GM18951 (cell line): ENCODE measurements around the gene FMNL1.
"Not testable (repeated sequence)": the region's sequence is repeated elsewhere in the genome, so short reads cannot be mapped to it uniquely, and the experiment has no call there.

ENCODE experiments used
- POLR2A ChIP-seq: IDR thresholded peaks from 4 replicates; pipeline ENCODE4 v1.6.1; 2011; ENCODE audit warnings: mild to moderate bottlenecking; ENCODE audit not compliant: insufficient read length, insufficient read depth; ENCODE audit errors: extremely low read depth
- in situ Hi-C: fragments of 300-500 bp; cut with MboI; formaldehyde crosslinking; loops from one replicate; pipeline ENCODE4 v1.12.0; 2022; ENCODE audit warnings: low sequenced_read_pairs, mixed read lengths, inconsistent platforms; ENCODE audit not compliant: unreplicated experiment

FMNL1 gene

DNA sequence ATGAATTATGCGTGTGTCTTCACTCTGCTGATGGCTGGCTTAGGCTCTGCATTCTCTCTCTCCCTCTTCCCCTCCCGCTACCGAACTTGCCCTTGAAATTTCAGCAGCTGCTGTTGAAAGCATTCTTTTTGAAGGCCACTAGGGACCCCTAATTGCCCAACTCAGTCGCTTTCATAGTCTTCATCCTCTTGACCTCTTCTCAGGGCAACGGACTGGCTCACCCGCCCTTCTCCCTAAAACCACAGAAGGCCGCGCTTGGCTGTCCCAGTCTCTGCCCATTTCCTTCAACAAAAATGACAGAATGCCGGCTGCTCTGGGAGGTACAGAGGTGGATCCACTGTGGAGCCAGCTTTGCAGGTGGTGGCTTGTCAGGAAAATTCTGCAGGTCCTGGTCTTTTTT is 21.0 kb upstream of the FMNL1 start:
- in situ Hi-C loops = no loop called here
- no peak for TF ChIP-seq POLR2A

DNA sequence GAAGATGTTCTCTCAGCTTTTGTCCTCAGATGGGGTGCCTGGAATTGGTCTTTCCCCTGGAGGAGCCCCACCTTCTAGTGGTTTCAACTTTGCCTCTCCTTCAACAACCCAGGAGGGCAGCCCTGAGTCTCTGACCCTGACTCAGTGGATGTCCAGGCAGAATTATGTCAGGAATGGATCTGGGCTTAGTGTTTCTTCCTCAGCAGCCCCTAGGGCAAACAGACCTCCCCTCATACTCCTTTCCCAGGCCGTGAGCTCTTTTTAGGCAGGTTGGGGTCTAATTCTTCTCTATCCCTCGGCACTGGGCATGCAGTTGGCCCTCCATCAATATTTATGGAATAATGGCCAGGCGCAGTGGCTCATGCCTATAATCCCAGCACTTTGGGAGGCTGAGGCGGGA is 20.2 kb upstream of the FMNL1 start:
- no peak for TF ChIP-seq POLR2A
- in situ Hi-C loops = no loop called here

DNA sequence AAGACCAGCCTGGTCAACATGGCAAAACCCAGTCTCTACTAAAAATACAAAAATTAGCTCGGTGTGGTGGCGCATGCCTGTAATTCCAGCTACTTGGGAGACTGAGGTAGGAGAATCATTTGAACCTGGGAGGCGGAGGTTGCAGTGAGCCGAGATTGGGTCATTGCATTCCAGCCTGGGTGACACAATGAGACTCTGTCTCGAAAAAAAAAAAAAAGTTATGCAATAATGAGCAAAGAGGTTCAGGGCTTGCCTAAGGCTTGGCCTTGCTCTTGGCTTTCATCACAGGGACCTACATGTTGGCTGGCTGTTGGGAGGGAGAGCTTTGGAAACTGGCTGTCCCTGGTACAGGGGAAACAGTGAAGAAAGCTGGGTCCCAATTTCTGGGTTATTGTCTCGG is 19.8 kb upstream of the FMNL1 start:
- in situ Hi-C loops = not testable (repeated sequence)

DNA sequence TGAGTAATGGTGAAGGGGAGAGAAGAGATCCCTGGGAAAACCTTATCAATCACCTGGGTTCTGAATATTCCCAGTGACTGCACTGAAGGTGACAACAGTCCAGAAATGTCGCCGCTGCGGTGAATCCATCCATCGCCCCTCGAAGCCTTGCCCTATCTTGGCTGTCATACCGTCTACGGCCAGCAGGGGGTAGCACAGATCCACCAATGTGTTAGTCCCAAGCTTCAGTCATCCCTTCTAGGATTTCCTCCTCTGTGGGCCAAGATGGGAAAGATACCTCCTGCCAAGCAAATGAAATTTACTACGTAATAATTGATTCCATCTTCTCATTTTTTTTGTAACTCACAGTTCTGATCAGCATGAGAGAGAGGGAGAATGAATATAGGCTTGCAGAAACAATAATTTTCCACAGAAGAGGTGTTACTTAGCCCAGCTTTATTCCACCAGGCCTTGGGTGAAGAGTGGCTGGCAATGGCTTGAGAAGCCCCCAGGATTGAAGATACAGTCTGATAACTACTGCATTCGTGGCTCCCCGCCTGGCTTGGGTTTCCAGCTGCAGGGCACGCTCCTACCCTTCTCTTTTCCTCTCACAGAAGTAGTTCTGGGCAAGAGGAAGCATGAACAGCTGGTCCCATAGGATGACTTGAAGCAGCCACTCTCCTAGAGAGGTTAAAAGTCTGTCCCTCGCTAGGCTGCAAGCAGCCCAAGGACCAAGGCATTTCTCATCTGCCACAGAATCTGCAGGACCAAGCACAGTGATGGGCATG is 2.6 kb upstream of the FMNL1 start:
- in situ Hi-C loops = loop anchor here (5.0 kb wide), 1 partner anchor 168 kb away; no protein-coding TSS in a partner anchor
- no peak for TF ChIP-seq POLR2A

DNA sequence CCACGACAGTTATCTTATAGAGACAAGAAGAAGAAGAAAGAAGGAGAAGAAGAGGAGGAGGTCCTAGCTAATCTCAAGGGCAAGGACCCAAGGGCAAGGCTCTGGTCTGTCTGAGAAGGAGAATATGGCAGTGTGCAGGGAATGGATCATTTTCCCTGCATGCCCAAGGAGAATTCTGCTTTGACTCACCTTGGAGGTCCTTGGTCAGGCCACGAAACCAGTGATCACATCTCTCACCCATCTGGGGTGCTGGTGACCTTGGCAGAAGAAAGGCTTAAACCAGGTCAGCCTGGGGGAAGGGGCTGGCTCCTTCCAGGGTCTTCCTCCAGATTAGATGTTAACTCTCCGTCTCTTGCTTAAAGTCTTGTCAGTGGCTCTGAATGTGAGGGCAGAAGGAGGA is 1.6 kb upstream of the FMNL1 start:
- no peak for TF ChIP-seq POLR2A
- in situ Hi-C loops = no loop called here

DNA sequence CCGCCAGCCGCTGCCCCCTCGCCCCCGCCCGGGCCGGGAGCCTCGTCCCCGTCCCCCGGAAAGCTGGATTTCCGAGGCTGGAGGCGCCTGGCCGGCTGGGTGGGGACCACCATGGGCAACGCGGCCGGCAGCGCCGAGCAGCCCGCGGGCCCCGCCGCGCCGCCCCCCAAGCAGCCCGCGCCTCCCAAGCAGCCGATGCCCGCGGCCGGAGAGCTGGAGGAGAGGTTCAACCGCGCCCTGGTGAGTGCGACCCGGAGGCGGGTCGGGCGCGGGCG is 266 bp downstream of the FMNL1 start:
- no peak for TF ChIP-seq POLR2A
- in situ Hi-C loops = no loop called here

DNA sequence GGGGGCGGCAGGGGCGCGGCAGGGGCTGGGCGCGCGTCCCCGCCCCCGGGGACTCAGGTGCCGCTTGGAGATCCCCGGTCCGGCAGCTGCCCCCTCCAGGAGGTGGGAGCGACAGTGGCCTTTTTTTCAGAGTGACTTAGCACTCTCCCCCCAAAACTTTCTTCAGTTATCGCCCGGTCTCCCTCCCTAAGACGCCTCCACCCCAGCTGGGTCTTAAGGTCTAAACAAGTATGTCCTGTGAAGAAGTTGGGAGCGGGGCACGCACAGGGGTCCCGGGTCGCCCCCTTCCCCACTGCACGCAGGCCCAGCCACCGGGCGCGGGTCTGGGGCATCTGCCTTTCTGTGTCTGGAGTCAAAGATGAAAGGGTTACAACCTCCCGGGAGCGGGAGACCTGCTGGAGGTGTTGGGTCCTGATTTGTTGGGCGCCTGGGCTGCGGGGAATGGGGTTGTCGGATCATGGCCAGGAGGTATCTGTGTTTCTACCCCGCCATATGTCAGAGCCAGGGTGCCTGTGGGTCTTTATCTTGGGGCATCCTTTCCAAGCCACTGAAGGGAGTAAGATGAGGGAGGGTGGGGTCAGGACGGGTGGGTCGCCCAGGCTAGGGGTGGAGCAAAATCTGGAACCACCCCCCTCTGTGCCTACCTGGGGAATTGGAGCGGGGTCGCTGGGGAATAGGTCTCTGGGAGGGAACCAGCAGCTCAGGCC is 757 bp downstream of the FMNL1 start:
- in situ Hi-C loops = no loop called here
- TF ChIP-seq POLR2A = peak; percentile 53

DNA sequence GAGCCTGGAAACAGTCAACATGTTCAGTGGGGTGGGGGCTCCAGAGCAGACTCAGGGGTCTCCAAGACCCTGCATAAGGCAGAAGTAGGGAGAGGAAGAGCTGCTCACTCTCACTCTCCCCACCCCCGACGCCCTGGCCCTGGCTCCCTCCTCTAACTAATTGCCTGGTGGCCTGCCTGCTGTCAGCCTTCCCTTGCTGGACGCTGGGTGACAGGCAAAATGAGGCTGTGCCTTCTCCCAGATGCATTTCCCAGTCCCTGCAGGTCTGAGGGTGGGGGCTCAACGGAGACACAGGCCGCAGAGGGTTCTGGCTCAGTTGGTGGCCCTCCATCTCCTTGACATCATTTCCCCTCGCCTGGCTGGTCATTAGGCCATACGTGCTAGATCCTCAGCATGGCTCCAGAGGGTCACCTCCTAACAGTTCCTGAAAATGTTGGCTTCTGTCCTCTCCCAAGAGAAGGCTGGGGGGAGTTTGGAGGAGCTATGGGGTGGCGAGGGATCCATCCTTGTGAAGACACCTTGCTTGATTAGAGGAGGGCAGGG is 1.4 kb downstream of the FMNL1 start:
- peak; percentile 16 for TF ChIP-seq POLR2A
- in situ Hi-C loops = no loop called here

DNA sequence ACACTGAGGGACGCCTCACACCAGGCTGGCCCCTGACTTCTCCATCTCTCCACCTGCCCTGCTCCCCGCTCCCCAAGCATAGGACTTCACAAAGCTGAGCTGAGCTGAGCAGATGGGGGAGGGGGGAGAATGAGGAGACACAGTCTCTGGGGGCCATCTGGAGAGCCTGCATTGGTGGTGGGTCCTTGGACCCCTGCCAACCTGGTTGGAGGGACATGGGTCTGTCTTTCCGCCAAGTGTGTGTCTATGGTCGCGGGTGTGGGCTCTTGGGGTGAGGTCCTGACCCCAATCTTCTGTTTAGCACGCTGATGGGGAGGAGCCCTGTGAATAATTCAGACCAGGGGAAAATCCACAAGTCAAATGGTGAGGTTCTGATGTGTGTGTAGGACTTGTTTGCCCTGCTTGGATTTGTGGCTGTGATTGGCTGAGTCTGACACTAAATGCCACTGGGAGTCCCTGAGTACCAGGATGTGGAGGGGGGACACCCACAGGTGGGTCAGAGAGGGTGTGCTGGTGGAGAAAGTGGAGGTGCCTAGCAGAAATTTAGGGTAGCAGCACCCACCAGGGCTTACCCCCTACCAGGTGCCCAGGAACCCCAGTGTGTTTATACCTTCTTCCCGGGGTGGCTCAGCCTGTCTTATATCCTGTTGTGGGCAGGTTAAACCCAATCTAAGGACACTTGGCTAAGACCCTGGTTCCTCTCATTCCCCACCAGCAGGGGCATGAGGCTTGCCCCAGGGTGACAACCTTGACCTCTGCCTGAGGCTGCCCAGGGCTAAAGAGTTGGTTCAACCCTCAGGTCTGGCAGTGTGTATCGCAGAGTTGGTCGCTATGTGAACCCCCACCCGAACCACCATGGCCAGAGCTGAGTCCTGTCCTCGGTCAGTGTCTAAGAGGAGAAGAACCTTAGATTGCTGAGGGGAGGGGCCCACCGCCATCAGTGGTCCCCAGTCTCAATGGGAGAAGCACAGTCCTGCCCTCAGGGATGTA is 2.1 kb downstream of the FMNL1 start:
- no peak for TF ChIP-seq POLR2A
- in situ Hi-C loops = no loop called here

DNA sequence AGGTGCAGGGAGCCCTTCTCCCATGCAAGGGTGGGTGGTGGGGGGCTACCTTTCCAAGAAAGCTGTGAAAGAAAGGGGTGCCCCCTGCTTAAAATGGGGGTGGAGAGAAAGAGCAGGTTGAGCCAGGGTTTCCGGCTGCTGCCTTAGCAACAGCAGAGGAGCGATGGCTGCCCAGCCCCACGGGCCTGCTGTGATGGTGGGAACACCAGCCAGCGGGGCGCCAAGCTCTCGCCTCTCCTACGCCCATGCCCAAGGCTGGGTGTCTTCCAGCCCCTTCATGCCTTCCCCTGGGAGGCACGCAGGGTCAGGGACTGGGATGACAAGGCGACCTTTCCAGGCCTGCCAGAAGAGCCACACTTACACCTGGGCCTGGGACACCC is 3.0 kb downstream of the FMNL1 start:
- no peak for TF ChIP-seq POLR2A
- in situ Hi-C loops = no loop called here

DNA sequence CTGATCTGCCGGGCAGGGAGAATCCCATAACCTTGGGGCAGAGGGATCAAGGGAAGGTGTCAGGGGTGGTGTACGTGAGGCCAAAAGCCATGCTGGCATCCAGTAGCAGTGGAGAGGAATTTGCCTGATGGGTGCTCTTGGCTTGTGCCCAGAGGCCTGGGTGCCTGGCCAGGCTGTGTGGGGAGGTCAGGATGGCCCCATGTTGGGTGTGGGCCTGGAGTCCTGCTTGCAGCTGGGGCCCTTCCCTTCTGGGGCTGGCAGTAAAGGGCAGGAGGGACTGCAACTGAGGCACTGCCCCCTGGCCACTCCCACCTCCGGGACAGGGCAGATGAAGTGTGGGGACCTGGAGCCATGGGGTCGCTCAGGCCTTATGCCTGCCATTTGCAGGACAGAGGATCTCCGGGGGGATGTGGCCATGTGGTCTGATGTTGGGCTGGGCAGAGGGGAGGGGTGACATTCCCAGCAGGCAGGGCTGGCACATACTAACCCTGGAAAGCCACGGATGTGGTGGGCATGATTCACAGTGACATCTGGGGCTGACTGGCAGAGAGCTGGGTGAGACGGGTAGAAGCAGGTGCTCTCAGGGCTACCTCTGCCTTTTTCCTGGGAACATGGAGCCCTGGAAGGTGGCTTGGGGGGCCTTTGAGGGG is 3.5 kb downstream of the FMNL1 start:
- in situ Hi-C loops = no loop called here
- TF ChIP-seq POLR2A = peak; percentile 27

DNA sequence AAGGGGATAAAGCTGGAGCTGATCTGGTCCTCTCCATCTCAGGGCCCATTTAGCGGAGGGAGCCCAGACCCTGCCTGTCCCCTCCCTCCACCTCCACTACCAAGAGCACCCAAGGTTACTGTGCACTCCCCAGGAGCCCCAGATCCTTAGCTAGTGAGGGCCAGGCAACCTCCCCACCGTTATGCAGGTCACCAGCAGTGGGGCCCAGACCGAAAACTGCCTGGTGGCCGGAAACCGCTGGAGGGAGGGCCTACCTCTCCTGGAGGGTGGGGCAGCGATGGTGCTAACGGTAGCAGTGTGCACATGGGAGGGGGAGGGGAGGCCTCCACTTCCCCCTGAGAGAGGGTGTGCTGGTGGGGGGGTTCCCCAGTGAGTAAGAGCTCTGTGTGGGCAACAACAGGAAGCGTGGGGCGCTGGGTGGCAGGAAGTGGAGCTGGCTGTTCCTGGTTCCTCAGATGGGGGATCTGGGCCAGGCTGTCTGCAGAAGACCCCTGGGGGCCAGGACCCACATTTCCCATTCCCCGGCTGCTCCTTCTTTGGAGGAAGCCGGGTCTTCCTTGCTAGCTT is 4.4 kb downstream of the FMNL1 start:
- TF ChIP-seq POLR2A = peak; percentile 91
- in situ Hi-C loops = no loop called here
